Left lung (tissue), 10 donors: Measurements from ENCODE around the gene PIK3R1. TPM values are rescaled to one million over a fixed set of nuclear protein-coding genes. Genes with fewer than 3 reads are reported as not detected.

Experiments used
- ATAC-seq: fragments of 200-7000 bp; cut with Tn5 transposase; one replicate; pipeline ENCODE4 v1.9.1; 2020; ENCODE audit warnings: moderate library complexity
- DNase-seq, 4 donors: peaks; one replicate each; pipeline ENCODE4 v3.0.0-alpha.2; 2013 to 2020
- H3K27ac ChIP-seq, 2 donors: fragments of 200-600 bp; sonication (generic) in 1 of 2; one replicate each; pipeline versions ENCODE4 v1.5.0 to v1.8.0; 2020 to 2021
- H3K27me3 ChIP-seq, 2 donors: fragments of 200-600 bp; sonication (generic) in 1 of 2; one replicate each; pipeline versions ENCODE4 v1.5.0 to v1.8.0; 2020 to 2021
- H3K36me3 ChIP-seq, 2 donors: fragments of 200-600 bp; sonication (generic) in 1 of 2; one replicate each; pipeline versions ENCODE4 v1.5.0 to v1.8.0; 2020 to 2021
- H3K4me1 ChIP-seq, 2 donors: fragments of 200-600 bp; one replicate each; pipeline ENCODE4 v1.8.0; 2021
- H3K4me3 ChIP-seq, 2 donors: fragments of 200-600 bp; sonication (generic) in 1 of 2; one replicate each; pipeline versions ENCODE4 v1.5.0 to v1.8.0; 2020 to 2021; ENCODE audit warnings: mild to moderate bottlenecking in 1 of 2
- H3K9me3 ChIP-seq, 2 donors: fragments of 200-600 bp; sonication (generic) in 1 of 2; one replicate each; pipeline versions ENCODE4 v1.5.0 to v1.8.0; 2020 to 2021
- intact Hi-C, 2 donors: fragments of 100-400 bp; cut with DNase I; formaldehyde crosslinking; loops; one replicate each; pipeline versions ENCODE4 v1.11.2 to v1.14.2; 2022
- polyA plus RNA-seq, 6 donors: library from polyadenylated mRNA; unstranded; fragments of 120-200 nt; gene quantifications; one replicate each; pipeline ENCODE4 v1.2.1, GENCODE V29; 2013; ENCODE audit not compliant: insufficient read length in 6 of 6
- total RNA-seq, 2 donors: library from RNA; stranded (reverse); fragmentation: NEBNext Ultra II Directional; extraction: Animal tissue kit (Norgen Biotek cat#: 25700); gene quantifications; one replicate each; pipeline ENCODE4 v1.2.1, GENCODE V29; 2021
- TF ChIP-seq, protein P1 (sequence below), 2 donors: fragments of 200-600 bp; sonication (generic) in 1 of 2; IDR thresholded peaks; one replicate each; pipeline versions ENCODE4 v1.5.0 to v1.8.0; 2021; ENCODE audit warnings: antibody characterized with exemption in 2 of 2
- donor health status: DM: no; HTN: yes; CAD: no.
- donor health status: DM: no; HTN: no; CAD: no.

PIK3R1 gene
- total and polyA plus RNA-seq, 8 donors: 70.9 to 92.9 (median 80.5) TPM

DNA sequence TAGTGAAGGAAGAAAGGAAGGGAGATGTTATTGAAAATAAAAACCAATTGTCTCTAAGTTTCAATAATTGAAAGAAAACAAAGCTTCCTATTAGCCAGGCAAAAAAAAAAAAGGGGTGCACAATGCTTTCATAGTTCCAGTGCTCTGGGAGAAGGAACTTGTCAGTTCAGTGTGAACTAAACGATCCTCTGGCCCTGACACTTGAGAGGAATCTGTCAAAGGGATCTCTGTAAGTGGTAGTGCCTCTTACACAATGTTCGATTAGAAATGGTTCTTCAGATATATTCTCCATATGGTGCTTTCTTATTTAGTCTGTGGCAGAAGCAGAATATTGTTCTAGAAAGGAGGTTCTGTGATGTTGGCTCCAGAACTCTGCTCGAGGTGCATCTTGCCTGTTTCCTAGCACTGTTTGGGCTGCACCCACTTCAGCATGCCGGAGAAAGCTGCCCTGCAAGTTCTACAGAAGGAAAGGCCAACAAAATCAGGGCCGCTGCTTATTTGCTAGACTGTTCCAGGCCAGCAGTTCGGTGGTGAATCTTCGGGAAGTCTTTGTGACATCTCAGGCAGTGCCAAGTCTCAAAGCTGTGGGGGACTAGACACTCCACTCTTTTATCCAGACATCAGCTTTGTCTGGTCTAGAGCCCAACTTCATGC, 90.9 kb downstream of the PIK3R1 start:
- H3K4me1 ChIP-seq: no peaks in the 10 kb centered on the region
- TF ChIP-seq, protein P1, sequence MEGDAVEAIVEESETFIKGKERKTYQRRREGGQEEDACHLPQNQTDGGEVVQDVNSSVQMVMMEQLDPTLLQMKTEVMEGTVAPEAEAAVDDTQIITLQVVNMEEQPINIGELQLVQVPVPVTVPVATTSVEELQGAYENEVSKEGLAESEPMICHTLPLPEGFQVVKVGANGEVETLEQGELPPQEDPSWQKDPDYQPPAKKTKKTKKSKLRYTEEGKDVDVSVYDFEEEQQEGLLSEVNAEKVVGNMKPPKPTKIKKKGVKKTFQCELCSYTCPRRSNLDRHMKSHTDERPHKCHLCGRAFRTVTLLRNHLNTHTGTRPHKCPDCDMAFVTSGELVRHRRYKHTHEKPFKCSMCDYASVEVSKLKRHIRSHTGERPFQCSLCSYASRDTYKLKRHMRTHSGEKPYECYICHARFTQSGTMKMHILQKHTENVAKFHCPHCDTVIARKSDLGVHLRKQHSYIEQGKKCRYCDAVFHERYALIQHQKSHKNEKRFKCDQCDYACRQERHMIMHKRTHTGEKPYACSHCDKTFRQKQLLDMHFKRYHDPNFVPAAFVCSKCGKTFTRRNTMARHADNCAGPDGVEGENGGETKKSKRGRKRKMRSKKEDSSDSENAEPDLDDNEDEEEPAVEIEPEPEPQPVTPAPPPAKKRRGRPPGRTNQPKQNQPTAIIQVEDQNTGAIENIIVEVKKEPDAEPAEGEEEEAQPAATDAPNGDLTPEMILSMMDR (IDR thresholded peaks at IDR 0.05): no peak
- no peaks in the 10 kb centered on the region for H3K36me3 ChIP-seq
- no peaks in the 10 kb centered on the region for H3K9me3 ChIP-seq
- DNase-seq: no peak
- ATAC-seq: peak; percentile 71
- no peak overlapping the region for H3K4me3 ChIP-seq
- no peak overlapping the region for H3K27ac ChIP-seq
- no peaks in the 10 kb centered on the region for H3K27me3 ChIP-seq
- intact Hi-C loops: no loop called here

DNA sequence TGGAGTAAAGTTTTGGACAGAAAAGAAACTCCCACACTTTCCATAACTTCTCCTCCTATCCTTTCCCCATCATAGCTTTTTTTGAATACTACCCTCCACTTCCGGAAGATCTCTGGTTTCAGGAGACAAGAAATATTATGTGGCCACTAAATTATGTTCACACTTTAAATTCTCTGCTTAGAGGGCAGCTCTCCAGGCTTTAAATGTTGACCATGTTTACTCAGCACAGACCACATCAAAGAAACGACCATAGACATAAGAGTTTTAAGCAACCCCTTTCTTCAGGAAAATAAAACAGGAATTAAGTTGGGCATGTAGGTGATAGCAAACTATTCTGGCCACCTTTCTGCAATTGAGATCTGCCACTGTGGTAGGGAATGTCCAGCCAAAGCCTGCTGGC, 97.8 kb downstream of the PIK3R1 start:
- H3K27me3 ChIP-seq: no peaks in the 10 kb centered on the region
- intact Hi-C loops: no loop called here
- no peak overlapping the region for H3K4me3 ChIP-seq
- no peaks in the 10 kb centered on the region for H3K36me3 ChIP-seq
- H3K9me3 ChIP-seq: no peaks in the 10 kb centered on the region
- TF ChIP-seq, protein P1 (IDR thresholded peaks at IDR 0.05): no peak
- H3K4me1 ChIP-seq: no peaks in the 10 kb centered on the region
- H3K27ac ChIP-seq: no peak overlapping the region
- DNase-seq (no peak), ATAC-seq (no peak)

DNA sequence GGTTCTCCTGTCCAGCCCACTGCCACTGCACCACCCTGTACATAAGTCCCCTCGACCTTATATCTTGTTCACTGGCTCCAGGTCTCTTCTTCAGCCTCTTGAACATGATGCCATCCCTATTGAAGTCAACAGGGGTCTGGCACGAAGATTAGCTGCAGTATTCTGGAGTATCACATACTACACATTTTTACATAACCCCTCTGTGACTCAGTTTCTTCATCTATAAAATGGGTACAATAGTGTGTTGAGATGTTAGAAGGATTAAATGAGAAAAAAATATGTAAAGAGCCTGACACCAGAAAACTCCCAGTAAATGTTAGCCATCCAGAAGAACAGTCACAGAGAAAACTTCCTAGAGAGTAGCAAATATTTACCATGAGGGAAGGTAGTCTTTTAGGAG, 98.9 kb downstream of the PIK3R1 start:
- no peak overlapping the region for H3K4me3 ChIP-seq
- DNase-seq: no peak
- no peaks in the 10 kb centered on the region for H3K36me3 ChIP-seq
- H3K27ac ChIP-seq: no peak overlapping the region
- no peak for ATAC-seq
- peaks cover 0 to 3% of the 10 kb centered on the region in 2 donors for H3K4me1 ChIP-seq
- intact Hi-C loops: no loop called here
- no peaks in the 10 kb centered on the region for H3K9me3 ChIP-seq
- no peaks in the 10 kb centered on the region for H3K27me3 ChIP-seq
- TF ChIP-seq, protein P1 (IDR thresholded peaks at IDR 0.05): no peak

DNA sequence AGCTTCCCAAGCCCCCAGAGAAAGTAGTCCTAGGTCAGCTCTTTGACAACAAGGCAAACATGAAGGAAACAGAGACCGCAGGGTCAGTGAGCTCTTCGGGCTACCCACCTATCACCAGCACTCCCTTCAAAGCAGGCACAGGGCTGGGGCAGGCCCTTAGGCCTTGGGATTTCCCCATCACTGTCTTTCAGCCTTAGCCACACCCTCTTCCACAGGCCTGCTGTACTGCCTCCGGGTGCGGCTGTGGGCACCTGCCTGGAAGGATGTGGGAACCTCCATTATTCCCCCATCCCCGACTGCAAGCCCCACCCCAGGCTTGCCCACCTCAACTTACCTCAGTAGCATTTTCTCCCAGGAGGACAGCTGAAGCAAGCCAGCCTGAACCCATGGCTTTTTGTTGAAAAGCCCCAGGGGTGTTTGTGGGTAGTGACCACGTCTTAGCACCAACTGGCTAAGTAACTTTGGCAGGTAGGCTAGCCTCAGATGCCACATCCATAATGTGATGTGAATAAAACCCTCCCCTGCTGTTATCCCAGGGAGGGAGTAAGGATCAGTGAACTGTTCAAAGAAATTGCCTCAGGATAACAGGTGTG, 100.2 kb downstream of the PIK3R1 start:
- peak in 1 of 4 donors; percentile 41 for DNase-seq
- TF ChIP-seq, protein P1 (IDR thresholded peaks at IDR 0.05): no peak
- Histone ChIP-seq H3K36me3 (no peaks in the 10 kb centered on the region), H3K27ac (no peak overlapping the region), H3K27me3 (no peaks in the 10 kb centered on the region), H3K4me3 (no peak overlapping the region), H3K4me1 (peaks cover 0 to 5% of the 10 kb centered on the region in 2 donors), H3K9me3 (no peaks in the 10 kb centered on the region)
- intact Hi-C loops: no loop called here
- peak; percentile 33 for ATAC-seq

DNA sequence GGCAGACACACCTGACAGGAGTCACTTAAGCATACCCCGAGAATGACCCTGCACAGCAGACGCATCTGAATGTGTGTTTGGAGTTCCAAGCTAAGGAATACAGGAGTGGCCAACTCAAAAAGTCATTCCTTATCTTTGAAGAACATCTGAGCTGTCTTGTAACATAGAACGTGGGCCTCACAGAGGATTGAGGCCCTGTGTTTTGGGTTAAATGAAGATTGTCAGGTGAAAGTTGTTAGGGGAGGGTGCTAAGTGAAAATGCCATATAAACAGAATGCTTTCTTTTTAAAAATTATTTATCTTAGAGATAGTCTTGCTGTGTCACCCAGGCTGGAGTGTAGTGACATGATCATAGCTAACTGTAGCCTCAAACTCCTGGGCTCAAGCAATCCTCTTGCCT, 100.9 kb downstream of the PIK3R1 start:
- no peak for DNase-seq
- H3K4me3 ChIP-seq: no peak overlapping the region
- no peaks in the 10 kb centered on the region for H3K9me3 ChIP-seq
- no peak overlapping the region for H3K27ac ChIP-seq
- intact Hi-C loops: no loop called here
- H3K4me1 ChIP-seq: peaks cover 0 to 5% of the 10 kb centered on the region in 2 donors
- H3K36me3 ChIP-seq: no peaks in the 10 kb centered on the region
- no peak for ATAC-seq
- TF ChIP-seq, protein P1 (IDR thresholded peaks at IDR 0.05): no peak
- H3K27me3 ChIP-seq: no peaks in the 10 kb centered on the region
